Fibroblast of pulmonary artery (primary cell): Measurements from ENCODE around the gene GSG1L.

Experiments
- DNase-seq: peaks from one replicate; pipeline ENCODE4 v3.0.0-alpha.2; 2010; ENCODE audit warnings: low read depth
- H3K4me3 ChIP-seq: replicated peaks from 2 replicates; pipeline ENCODE4 v1.5.1; 2011; ENCODE audit warnings: low read depth, mild to moderate bottlenecking, control low read depth, low read length, moderate library complexity
- TF ChIP-seq, protein P1 (sequence below): IDR thresholded peaks from 2 replicates; pipeline ENCODE4 v1.5.1; 2011; ENCODE audit warnings: mild to moderate bottlenecking, control low read depth, low read length, inconsistent platforms; ENCODE audit errors: missing control alignments

GSG1L gene

DNA sequence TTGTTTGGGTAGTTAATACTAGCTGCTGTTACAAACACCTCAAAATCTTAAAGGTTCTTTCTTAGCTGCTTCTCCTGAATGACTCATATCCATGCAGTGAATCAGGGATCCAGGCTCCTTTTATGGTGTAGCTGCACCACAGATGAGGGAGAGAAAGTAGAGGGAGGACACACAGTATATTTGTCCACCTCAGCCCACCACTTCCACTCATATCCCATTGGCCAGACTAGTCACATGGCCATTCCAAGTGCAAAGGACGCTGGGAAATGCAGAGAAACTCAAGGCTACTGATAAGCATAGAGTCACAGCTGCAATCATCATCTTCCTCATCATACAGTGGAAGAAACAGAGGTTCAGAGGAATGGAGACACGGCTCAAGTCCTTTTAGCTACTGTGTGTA, 63.8 kb downstream of the GSG1L start:
- H3K4me3 ChIP-seq = no peak overlapping the region
- no peak for DNase-seq
- TF ChIP-seq, protein P1, sequence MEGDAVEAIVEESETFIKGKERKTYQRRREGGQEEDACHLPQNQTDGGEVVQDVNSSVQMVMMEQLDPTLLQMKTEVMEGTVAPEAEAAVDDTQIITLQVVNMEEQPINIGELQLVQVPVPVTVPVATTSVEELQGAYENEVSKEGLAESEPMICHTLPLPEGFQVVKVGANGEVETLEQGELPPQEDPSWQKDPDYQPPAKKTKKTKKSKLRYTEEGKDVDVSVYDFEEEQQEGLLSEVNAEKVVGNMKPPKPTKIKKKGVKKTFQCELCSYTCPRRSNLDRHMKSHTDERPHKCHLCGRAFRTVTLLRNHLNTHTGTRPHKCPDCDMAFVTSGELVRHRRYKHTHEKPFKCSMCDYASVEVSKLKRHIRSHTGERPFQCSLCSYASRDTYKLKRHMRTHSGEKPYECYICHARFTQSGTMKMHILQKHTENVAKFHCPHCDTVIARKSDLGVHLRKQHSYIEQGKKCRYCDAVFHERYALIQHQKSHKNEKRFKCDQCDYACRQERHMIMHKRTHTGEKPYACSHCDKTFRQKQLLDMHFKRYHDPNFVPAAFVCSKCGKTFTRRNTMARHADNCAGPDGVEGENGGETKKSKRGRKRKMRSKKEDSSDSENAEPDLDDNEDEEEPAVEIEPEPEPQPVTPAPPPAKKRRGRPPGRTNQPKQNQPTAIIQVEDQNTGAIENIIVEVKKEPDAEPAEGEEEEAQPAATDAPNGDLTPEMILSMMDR = no peak

DNA sequence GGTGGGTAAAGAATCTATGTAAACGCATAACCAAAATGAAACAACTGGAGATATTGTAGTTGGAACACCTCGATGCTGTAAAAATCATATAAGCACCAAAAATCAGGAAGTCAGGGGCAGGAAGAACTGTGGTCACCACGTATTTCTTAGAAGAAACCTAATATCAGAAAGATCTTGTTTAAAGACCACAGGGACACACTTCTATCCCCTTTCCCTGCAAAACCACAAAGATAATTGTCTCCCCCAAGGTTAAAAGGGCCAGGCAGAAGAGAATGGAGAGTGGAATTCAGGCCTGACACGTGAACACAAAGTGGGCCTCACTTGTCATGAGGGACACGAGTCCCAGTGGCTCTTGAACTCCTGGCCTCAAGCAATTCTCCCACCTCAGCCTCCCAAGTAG, 68.1 kb downstream of the GSG1L start:
- TF ChIP-seq, protein P1 = no peak
- no peak for DNase-seq
- H3K4me3 ChIP-seq = no peak overlapping the region

DNA sequence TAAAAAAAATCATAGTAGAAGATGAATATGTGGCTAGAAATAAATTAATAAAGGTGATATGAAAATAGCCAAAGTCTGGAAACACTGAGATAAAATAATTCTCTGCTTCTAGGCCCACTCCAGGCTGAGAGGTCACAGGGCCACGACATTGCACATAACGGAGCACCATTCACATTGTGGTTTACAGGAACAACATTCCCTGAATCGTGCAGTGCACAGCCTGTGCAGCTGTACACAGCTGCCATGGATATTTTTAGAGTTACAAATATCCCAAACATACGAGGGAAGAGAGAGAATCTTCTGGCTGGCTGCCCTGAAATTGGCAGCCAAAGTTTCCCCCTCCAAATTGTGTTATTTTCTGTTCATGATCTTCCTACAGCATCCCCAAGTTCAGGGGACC, 68.8 kb downstream of the GSG1L start:
- TF ChIP-seq, protein P1 = no peak
- H3K4me3 ChIP-seq = no peak overlapping the region
- DNase-seq = no peak

DNA sequence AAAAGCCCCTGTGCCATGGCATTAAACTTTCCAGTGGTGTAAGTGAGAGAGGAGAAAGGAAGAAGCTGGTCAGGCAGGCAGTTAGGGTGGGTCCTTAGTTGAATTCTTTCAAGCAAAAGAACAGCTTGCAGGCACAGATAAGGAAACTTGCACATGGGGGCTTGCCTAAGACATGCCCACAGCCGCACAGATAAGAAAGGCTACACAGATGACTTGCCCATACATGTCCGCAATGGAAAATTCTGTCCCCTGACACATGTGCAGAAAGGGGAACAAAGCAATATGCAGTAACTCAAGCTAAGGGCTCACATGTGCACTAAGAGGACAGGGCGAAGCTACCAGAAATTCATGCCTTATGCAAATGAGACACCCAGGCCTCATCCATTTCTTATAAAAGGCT, 69.9 kb downstream of the GSG1L start:
- DNase-seq = no peak
- no peak overlapping the region for H3K4me3 ChIP-seq
- TF ChIP-seq, protein P1 = no peak

DNA sequence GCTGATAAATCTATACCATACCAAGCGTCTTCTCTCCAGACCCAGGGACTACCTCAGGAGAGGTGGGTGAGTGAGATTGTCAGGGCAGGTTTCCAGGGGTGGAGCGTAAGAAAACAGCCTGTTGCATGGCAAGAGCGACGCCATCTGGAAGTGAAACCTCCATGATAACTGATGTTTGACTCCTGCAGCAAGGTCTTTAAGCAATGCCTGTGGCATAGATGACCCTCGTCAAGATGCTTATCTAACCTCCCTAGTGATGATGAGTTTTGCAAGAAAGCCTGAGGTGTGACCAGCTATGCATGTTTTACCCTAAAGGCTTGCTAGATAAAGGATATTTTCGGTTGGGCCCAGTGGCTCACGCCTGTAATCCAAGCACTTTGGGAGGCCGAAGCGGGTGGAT, 71.6 kb downstream of the GSG1L start:
- no peak overlapping the region for H3K4me3 ChIP-seq
- TF ChIP-seq, protein P1 = no peak
- DNase-seq = no peak

DNA sequence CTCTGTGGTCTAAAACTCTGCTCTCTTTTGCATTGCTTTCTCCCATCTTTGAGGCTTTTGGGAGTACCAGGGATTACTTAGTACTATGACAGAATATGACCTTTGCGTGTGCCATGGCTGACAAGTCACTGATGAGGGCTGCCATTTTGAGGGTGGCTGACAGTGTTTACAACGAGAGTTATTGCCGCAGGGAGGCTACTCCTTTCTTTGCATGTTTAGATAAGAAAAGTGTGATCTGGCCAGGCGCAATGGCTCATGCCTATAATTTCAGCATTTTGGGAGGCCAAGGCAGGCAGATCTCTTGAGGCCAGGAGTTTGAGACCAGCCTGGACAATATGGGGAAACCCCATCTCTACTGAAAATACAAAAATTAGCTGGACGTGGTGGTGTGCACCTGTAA, 77.5 kb downstream of the GSG1L start:
- DNase-seq = no peak
- no peak overlapping the region for H3K4me3 ChIP-seq
- TF ChIP-seq, protein P1 = no peak

DNA sequence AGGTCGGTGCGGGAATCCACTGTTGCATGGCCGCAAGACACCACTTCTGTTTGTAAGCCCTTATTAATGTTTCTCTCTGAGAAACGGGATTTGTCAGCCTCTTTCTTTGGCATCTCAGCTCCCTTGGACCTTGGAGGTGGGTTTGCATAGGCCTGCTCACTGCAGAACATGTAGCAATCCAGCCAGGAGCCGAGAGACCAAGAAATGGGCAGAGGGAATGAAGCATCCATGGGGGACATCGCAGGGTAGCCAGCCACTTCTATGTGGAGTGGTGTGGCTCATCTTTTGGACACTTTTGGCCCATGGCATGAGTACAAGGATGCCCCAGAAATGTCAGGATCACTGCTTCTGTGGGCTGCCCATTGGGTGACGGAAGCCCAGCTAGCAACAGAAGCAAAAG, 79.4 kb downstream of the GSG1L start:
- TF ChIP-seq, protein P1 = no peak

More for the DNA sequence above, 79.4 kb downstream of the GSG1L start:
- no peak overlapping the region for H3K4me3 ChIP-seq
- no peak for DNase-seq
